ENCODE measurements around the gene CYP8B1. TPM values are rescaled to one million over a fixed set of nuclear protein-coding genes. Genes with fewer than 3 reads are reported as not detected.

CYP8B1 gene
- total and polyA plus RNA-seq, 2 of the 13 experiments (the other 11 are each of a cell fraction or from before 2014, with no cell fraction given) = 0.58 to 2.0 TPM

DNA sequence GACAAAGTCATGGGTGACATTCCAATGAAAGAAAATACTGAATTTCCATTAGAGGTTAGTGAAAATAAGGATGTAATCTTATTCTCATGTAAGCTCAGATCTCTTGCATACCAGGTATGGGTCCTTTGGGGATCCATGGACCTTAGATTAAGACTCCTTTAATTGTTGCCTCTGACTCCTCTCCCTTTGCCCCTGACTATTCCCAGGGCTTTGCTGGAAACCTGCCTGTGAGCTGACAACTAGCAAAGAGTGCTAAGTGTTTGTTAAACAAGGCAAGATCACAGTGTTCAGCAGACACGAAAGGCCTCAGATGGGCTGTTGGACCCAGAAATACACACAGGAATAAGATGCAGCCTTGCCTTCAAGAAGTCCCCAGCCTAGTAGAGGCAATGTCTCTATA, 34.3 kb downstream of the CYP8B1 start (continued):
- TF ChIP-seq PHF5A (CRISPR knock-in tag; IDR thresholded peaks at IDR 0.05; ENCODE audit: low read depth, unreplicated experiment) = no peak

- intact Hi-C loops (cut with micrococcal nuclease; ENCODE audit: unreplicated experiment) (loop anchor here (2.0 kb wide), 1 partner anchor 41 kb away; no protein-coding TSS in a partner anchor), in situ Hi-C loops (cut with HindIII; ENCODE audit: extremely low pct_ligation_motif_present, low pct_unique_long_range_greater_than_20kb) (loop anchor here (5.0 to 25.0 kb wide), 3 partner anchors 38 to 602 kb away; partner anchors contain the start of gene CYP8B1)
- H3K4me3 ChIP-seq (replicated peaks in 1 of 3; ENCODE audit: insufficient read depth in 1 of 3, low read depth in 2 of 3, low read length in 3 of 3) = no peak overlapping the region
- WGBS (ENCODE audit: low lambda C conversion rate) = 14% methylated on average over 7 of the region's 7 CpGs
- no peak overlapping the region for H3K27ac ChIP-seq (ENCODE audit: extremely low read length, insufficient read depth, low read length)
- ATAC-seq (peak; percentile 98), FAIRE-seq (peak; percentile 96), DNase-seq (ENCODE audit: low spot score) (peak; percentile 73)
- no peaks in the 10 kb centered on the region for H3K9me3 ChIP-seq (ENCODE audit: low read length)
- no peak overlapping the region for H3K9ac ChIP-seq (ENCODE audit: insufficient read depth, low read depth, low read length)
- H3K36me3 ChIP-seq (replicated peaks in 1 of 2; ENCODE audit: control insufficient read depth in 1 of 2, insufficient read depth in 2 of 2, low read length in 2 of 2) = no peaks in the 10 kb centered on the region
- no peak overlapping the region for H2AFZ ChIP-seq (ENCODE audit: low read length)
- ChIA-PET CTCF (ENCODE audit: low intra/inter-chr PET ratio, low total read pairs) (interaction anchor here (0.8 to 1.6 kb wide), 4 partner anchors 8 to 58 kb away, joined by 3 to 12 read pairs (median 7); no protein-coding TSS in a partner anchor), POLR2A (interaction anchor here (0.6 to 1.3 kb wide), 7 partner anchors 9 to 43 kb away, joined by 3 to 10 read pairs (median 6); partner anchors contain the start of genes CYP8B1 and HIGD1A)
- no peaks in the 10 kb centered on the region for H4K20me1 ChIP-seq (ENCODE audit: insufficient read depth, low read length)
- H3K4me2 ChIP-seq (ENCODE audit: low read depth, low read length) = no peak overlapping the region
- H3K27me3 ChIP-seq (ENCODE audit: control insufficient read depth in 1 of 2, insufficient read depth in 2 of 2, low read length in 2 of 2) = no peaks in the 10 kb centered on the region
- no peaks in the 10 kb centered on the region for H3K79me2 ChIP-seq (ENCODE audit: insufficient read depth, low read length)
- peaks cover 41% of the 10 kb centered on the region for H3K4me1 ChIP-seq (ENCODE audit: insufficient read depth, low read length)
- BruUV-seq (replicated peaks) = no TSS peak
- TF ChIP-seq GLI4 (CRISPR knock-in tag; IDR thresholded peaks at IDR 0.05; ENCODE audit: borderline replicate concordance) = no peak
- no peak for TF ChIP-seq ZSCAN12 (CRISPR knock-in tag; IDR thresholded peaks at IDR 0.05)
- TF ChIP-seq U2AF2 (IDR thresholded peaks at IDR 0.05; ENCODE audit: low read depth, low read length) = no peak
- no peak for TF ChIP-seq MTF1 (CRISPR knock-in tag; IDR thresholded peaks at IDR 0.05)
- no peak for TF ChIP-seq MIER3 (CRISPR knock-in tag; IDR thresholded peaks at IDR 0.05; ENCODE audit: borderline replicate concordance)
- TF ChIP-seq SALL2 (CRISPR knock-in tag; IDR thresholded peaks at IDR 0.05) = no peak
- TF ChIP-seq SOX6 (IDR thresholded peaks at IDR 0.05) = no peak
- no peak for TF ChIP-seq SOX6 (CRISPR knock-in tag; IDR thresholded peaks at IDR 0.05)
- TF ChIP-seq PRPF4 (IDR thresholded peaks at IDR 0.05; ENCODE audit: low read depth, low read length, poor library complexity, severe bottlenecking) = no peak
- TF ChIP-seq RAD21 (CRISPR knock-in tag; IDR thresholded peaks at IDR 0.05) = peak; percentile 77
- no peak for TF ChIP-seq RBM39 (IDR thresholded peaks at IDR 0.05; ENCODE audit: low read depth, low read length, poor library complexity, severe bottlenecking)
- TF ChIP-seq SOX13 (IDR thresholded peaks at IDR 0.05) = no peak
- TF ChIP-seq SOX13 (CRISPR knock-in tag; conservative IDR thresholded peaks at IDR 0.05 in 1 of 2, IDR thresholded peaks at IDR 0.05 in 1 of 2) = peak in 1 of 2 experiments; percentile 9; a peak in 1 of 4 replicates
- TF ChIP-seq MZF1 (CRISPR knock-in tag; IDR thresholded peaks at IDR 0.05; ENCODE audit: borderline replicate concordance) = no peak
- TF ChIP-seq IKZF4 (CRISPR knock-in tag; IDR thresholded peaks at IDR 0.05; ENCODE audit: borderline replicate concordance, low read depth, not compliant biosample characterization) = no peak
- no peak for TF ChIP-seq ZNF234 (CRISPR knock-in tag; conservative IDR thresholded peaks at IDR 0.05)
- no peak for TF ChIP-seq ZNF839 (CRISPR knock-in tag; IDR thresholded peaks at IDR 0.05; ENCODE audit: borderline replicate concordance)
- TF ChIP-seq STAG1 (CRISPR knock-in tag; IDR thresholded peaks at IDR 0.05) = peak; percentile 64
- no peak for TF ChIP-seq PREB (CRISPR knock-in tag; IDR thresholded peaks at IDR 0.05)
- TF ChIP-seq FOXA3 (CRISPR knock-in tag; IDR thresholded peaks at IDR 0.05) = no peak
- TF ChIP-seq ESRRA (CRISPR knock-in tag; IDR thresholded peaks at IDR 0.05; ENCODE audit: low read depth) = no peak
- no peak for TF ChIP-seq HOXA7 (CRISPR knock-in tag; IDR thresholded peaks at IDR 0.05)
Measured at GRCh38 chr3:42839616-42840015, 36.1 kb downstream of the CYP8B1 start.

Measured in HepG2 (cell line).